SK-N-SH treated with all-trans-retinoic acid at 6 μM for 48 hours (cell line): ENCODE results near the gene CYP2U1.
"Not testable (repeated sequence)": the region's sequence is repeated elsewhere in the genome, so short reads cannot be mapped to it uniquely, and the experiment has no call there.

ENCODE experiments used
- CREB5 ChIP-seq: fragments of 250-450 bp; sonication (Bioruptor Pico); IDR thresholded peaks from 2 replicates; pipeline ENCODE4 v1.5.1; 2020; ENCODE audit warnings: low read depth, mild to moderate bottlenecking, moderate library complexity
- ISL1 ChIP-seq: fragments of 250-450 bp; sonication (Bioruptor Pico); IDR thresholded peaks from 2 replicates; pipeline ENCODE4 v2.1.2; 2022; ENCODE audit warnings: mild to moderate bottlenecking, moderate library complexity
- OSR1 ChIP-seq: fragments of 250-450 bp; sonication (Bioruptor Pico); IDR thresholded peaks from 2 replicates; pipeline ENCODE4 v1.8.0; 2022; ENCODE audit warnings: moderate library complexity, mild to moderate bottlenecking, inconsistent platforms
- PATZ1 ChIP-seq: fragments of 250-450 bp; sonication (Bioruptor Pico); IDR thresholded peaks from 2 replicates; pipeline ENCODE4 v1.8.0; 2020; ENCODE audit warnings: mild to moderate bottlenecking, moderate library complexity, borderline replicate concordance
- SNAI2 ChIP-seq: fragments of 250-450 bp; sonication (Bioruptor Pico); IDR thresholded peaks from 2 replicates; pipeline ENCODE4 v1.5.0; 2020; ENCODE audit warnings: mild to moderate bottlenecking, moderate library complexity
- ZC3H10 ChIP-seq: fragments of 250-450 bp; sonication (Bioruptor Pico); IDR thresholded peaks from 2 replicates; pipeline ENCODE4 v1.5.1; 2021; ENCODE audit warnings: mild to moderate bottlenecking, moderate library complexity
- ZFP30 ChIP-seq: fragments of 450-650 bp; formaldehyde crosslinking; IDR thresholded peaks from 2 replicates; pipeline ENCODE4 v1.5.0; 2022; ENCODE audit warnings: mild to moderate bottlenecking, moderate library complexity
- ZNF565 ChIP-seq: fragments of 450-650 bp; formaldehyde crosslinking; conservative IDR thresholded peaks from 2 replicates; pipeline ENCODE4 v1.5.0; 2020; ENCODE audit warnings: low read depth, mild to moderate bottlenecking, moderate library complexity

GRCh38 chr4:107925713-107926112 lies 5.6 kb upstream of the CYP2U1 start:
- TF ChIP-seq OSR1 (CRISPR knock-in tag); CREB5 (CRISPR knock-in tag); SNAI2 (CRISPR knock-in tag); ZC3H10 (CRISPR knock-in tag); ZNF565; ZFP30 (CRISPR knock-in tag); ISL1; PATZ1 (CRISPR knock-in tag): not testable (repeated sequence)
